Upper lobe of left lung (tissue), 6 donors: ENCODE data around the gene DNASE2B. TPM values are rescaled to one million over a fixed set of nuclear protein-coding genes. Genes with fewer than 3 reads are reported as not detected.
A peak's percentile ranks its signal among the peaks of the same experiment; 100 is the strongest.

Source experiments
- ATAC-seq, 2 donors: fragments of 200-7000 bp; cut with Tn5 transposase; one replicate each; pipeline ENCODE4 v1.9.1; 2022; ENCODE audit warnings: mild to moderate bottlenecking in 2 of 2, moderate library complexity in 2 of 2; ENCODE audit not compliant: low FRiP score in 2 of 2
- DNase-seq, 2 donors: peaks; one replicate each; pipeline ENCODE4 v3.0.0-alpha.2; 2019 to 2020
- H3K27ac ChIP-seq, 4 donors: fragments of 200-600 bp; sonication (generic); one replicate each; pipeline ENCODE4 v1.5.1; 2016 to 2019
- H3K27me3 ChIP-seq, 4 donors: fragments of 200-600 bp; sonication (generic); one replicate each; pipeline ENCODE4 v1.5.1; 2017 to 2019
- H3K36me3 ChIP-seq, 4 donors: fragments of 200-600 bp; sonication (generic); one replicate each; pipeline ENCODE4 v1.5.1; 2016 to 2019
- H3K4me1 ChIP-seq, 4 donors: fragments of 200-600 bp; sonication (generic); one replicate each; pipeline ENCODE4 v1.5.1; 2018 to 2019
- H3K4me3 ChIP-seq, 4 donors: fragments of 200-600 bp; sonication (generic); one replicate each; pipeline ENCODE4 v1.5.1; 2017 to 2019; ENCODE audit warnings: mild to moderate bottlenecking in 2 of 4, moderate library complexity in 1 of 4
- H3K9me3 ChIP-seq, 4 donors: fragments of 200-600 bp; sonication (generic); one replicate each; pipeline ENCODE4 v1.5.1; 2018 to 2019
- EP300 ChIP-seq, 4 donors: sonication (generic); formaldehyde crosslinking; IDR thresholded peaks; one replicate each; pipeline ENCODE4 v1.5.1; 2017; ENCODE audit warnings: antibody characterized with exemption in 4 of 4, control low read depth in 2 of 4
- POLR2A ChIP-seq, 4 donors: fragments of 450-650 bp; IDR thresholded peaks; one replicate each; pipeline ENCODE4 v1.5.1; 2016 to 2017; ENCODE audit warnings: antibody characterized with exemption in 4 of 4, mild to moderate bottlenecking in 2 of 4
- POLR2AphosphoS5 ChIP-seq, 2 donors: sonication (generic); formaldehyde crosslinking; IDR thresholded peaks; one replicate each; pipeline ENCODE4 v1.5.1; 2017; ENCODE audit warnings: antibody characterized with exemption in 2 of 2
- WGBS, 2 donors: methylation state at CpG; one replicate each; pipeline ENCODE4 v1.1.5; 2017 to 2018; 5-methylcytosine and 5-hydroxymethylcytosine counted together
- total RNA-seq, 6 donors: library from RNA; depleted of rRNA in 4 of 6; stranded (reverse); fragments of >200 nt in 4 of 6; gene quantifications; one replicate each; pipeline versions ENCODE4 v1.1.0 to v1.2.1, GENCODE V29; 2016 to 2021
- TF ChIP-seq, protein P1 (sequence below), 6 experiments: fragments of 450-650 bp in 4 of 6; fragments of 200-600 bp in 2 of 6; sonication (generic) in 2 of 6; IDR thresholded peaks; one replicate each; pipeline ENCODE4 v1.5.1; 2016 to 2019; ENCODE audit warnings: antibody characterized with exemption in 6 of 6
- donor health status: DM: no; HTN: no; CAD: no; lungs with moderate emphysema.
- donor health status: DM: no; HTN: yes; CAD: no; lungs with severe emphysema.

Gene DNASE2B
- total RNA-seq, 6 donors from 2014 or later, result 1.5 to 14.7 (median 5.5) TPM; not detected in 1

DNA sequence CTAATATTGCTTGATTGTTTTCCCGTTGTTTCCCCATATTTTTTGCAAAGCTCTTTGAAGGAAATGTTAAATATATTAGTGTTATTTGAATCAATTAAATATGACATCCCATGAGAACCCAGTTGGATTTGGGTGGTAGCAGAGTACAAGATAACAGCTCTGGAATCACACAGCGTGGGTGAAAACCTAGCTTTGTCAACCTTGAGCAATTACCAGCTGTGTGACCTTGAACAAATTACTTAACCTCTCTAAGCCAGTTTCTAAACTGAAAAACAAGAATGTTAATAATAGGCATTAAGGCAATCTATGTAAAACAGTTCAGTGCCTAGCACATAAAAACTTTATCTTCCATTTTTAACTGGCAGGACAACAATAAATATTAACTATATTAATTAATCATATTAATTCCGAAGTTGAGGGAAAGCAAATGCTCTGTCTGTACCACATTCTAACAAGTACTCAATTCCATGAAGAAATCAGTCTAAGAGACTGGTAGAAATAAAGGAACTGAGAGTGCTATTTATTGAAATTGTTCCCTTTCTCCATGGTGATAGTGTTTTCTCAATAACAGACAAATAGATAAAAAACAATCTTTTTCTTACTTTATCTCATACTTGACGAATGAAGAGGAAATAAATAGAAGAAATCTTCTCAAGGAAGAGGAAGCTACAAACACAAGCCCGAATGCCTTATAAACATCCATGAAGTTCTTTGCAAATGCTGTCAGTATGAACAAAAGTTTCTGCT is 27.0 kb downstream of the DNASE2B start:
- H3K27ac ChIP-seq, result no peak overlapping the region
- no peak for DNase-seq
- no peak overlapping the region for H3K4me3 ChIP-seq
- 46 to 48% methylated on average over 5 of the region's 5 CpGs for WGBS, 2 donors
- no peaks in the 10 kb centered on the region for H3K27me3 ChIP-seq
- H3K9me3 ChIP-seq, result no peaks in the 10 kb centered on the region
- no peak for TF ChIP-seq POLR2A (IDR thresholded peaks at IDR 0.05)
- TF ChIP-seq, protein P1, sequence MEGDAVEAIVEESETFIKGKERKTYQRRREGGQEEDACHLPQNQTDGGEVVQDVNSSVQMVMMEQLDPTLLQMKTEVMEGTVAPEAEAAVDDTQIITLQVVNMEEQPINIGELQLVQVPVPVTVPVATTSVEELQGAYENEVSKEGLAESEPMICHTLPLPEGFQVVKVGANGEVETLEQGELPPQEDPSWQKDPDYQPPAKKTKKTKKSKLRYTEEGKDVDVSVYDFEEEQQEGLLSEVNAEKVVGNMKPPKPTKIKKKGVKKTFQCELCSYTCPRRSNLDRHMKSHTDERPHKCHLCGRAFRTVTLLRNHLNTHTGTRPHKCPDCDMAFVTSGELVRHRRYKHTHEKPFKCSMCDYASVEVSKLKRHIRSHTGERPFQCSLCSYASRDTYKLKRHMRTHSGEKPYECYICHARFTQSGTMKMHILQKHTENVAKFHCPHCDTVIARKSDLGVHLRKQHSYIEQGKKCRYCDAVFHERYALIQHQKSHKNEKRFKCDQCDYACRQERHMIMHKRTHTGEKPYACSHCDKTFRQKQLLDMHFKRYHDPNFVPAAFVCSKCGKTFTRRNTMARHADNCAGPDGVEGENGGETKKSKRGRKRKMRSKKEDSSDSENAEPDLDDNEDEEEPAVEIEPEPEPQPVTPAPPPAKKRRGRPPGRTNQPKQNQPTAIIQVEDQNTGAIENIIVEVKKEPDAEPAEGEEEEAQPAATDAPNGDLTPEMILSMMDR (IDR thresholded peaks at IDR 0.05), result no peak
- TF ChIP-seq POLR2AphosphoS5 (IDR thresholded peaks at IDR 0.05), result no peak
- no peak for TF ChIP-seq EP300 (IDR thresholded peaks at IDR 0.05)
- peak in 1 of 2 donors; percentile 75 for ATAC-seq
- H3K36me3 ChIP-seq, result no peaks in the 10 kb centered on the region
- no peaks in the 10 kb centered on the region for H3K4me1 ChIP-seq

- no peaks in the 10 kb centered on the region for H3K9me3 ChIP-seq
- H3K4me3 ChIP-seq, result no peak overlapping the region
- no peaks in the 10 kb centered on the region for H3K27me3 ChIP-seq
- ATAC-seq, result no peak
- no peak for DNase-seq
- H3K36me3 ChIP-seq, result no peaks in the 10 kb centered on the region
- WGBS, 2 donors, result 90 to 93% methylated on average over 2 of the region's 2 CpGs
- no peaks in the 10 kb centered on the region for H3K4me1 ChIP-seq
- no peak overlapping the region for H3K27ac ChIP-seq
- TF ChIP-seq, protein P1 (IDR thresholded peaks at IDR 0.05), result no peak
- TF ChIP-seq POLR2AphosphoS5 (IDR thresholded peaks at IDR 0.05) (no peak), POLR2A (IDR thresholded peaks at IDR 0.05) (no peak), EP300 (IDR thresholded peaks at IDR 0.05) (no peak)
Observed at GRCh38 chr1:84426376-84426775, 28.1 kb downstream of the DNASE2B start.

GRCh38 chr1:84427250-84428188 is 29.2 kb downstream of the DNASE2B start:
- 82 to 88% methylated on average over 4 to 6 of the region's 6 CpGs for WGBS, 2 donors
- Histone ChIP-seq H3K4me1 (no peaks in the 10 kb centered on the region), H3K27me3 (no peaks in the 10 kb centered on the region), H3K4me3 (no peak overlapping the region), H3K9me3 (no peaks in the 10 kb centered on the region), H3K27ac (no peak overlapping the region), H3K36me3 (no peaks in the 10 kb centered on the region)
- TF ChIP-seq POLR2A (IDR thresholded peaks at IDR 0.05) (no peak), POLR2AphosphoS5 (IDR thresholded peaks at IDR 0.05) (no peak), EP300 (IDR thresholded peaks at IDR 0.05) (no peak)
- TF ChIP-seq, protein P1 (IDR thresholded peaks at IDR 0.05), result no peak
- DNase-seq (no peak), ATAC-seq (no peak)

GRCh38 chr1:84428235-84428634 is 30.0 kb downstream of the DNASE2B start:
- 88 to 90% methylated on average over 5 of the region's 5 CpGs for WGBS, 2 donors
- TF ChIP-seq, protein P1 (IDR thresholded peaks at IDR 0.05), result no peak
- TF ChIP-seq EP300 (IDR thresholded peaks at IDR 0.05), result no peak
- no peak for TF ChIP-seq POLR2AphosphoS5 (IDR thresholded peaks at IDR 0.05)
- no peak for TF ChIP-seq POLR2A (IDR thresholded peaks at IDR 0.05)
- ATAC-seq (no peak), DNase-seq (no peak)
- Histone ChIP-seq H3K27me3 (no peaks in the 10 kb centered on the region), H3K27ac (no peak overlapping the region), H3K4me1 (peaks cover 0 to 1% (median under 1%) of the 10 kb centered on the region in 4 donors), H3K36me3 (no peaks in the 10 kb centered on the region), H3K9me3 (no peaks in the 10 kb centered on the region), H3K4me3 (no peak overlapping the region)
